A549 (cell line): ENCODE measurements around the gene WDR82. TPM values are rescaled to one million over a fixed set of nuclear protein-coding genes. Genes with fewer than 3 reads are reported as not detected.

ENCODE experiments used
- ATAC-seq, 2 experiments: fragments of 200-7000 bp in 1 of 2; fragments of >200 bp in 1 of 2; cut with Nextera tagmentation in 1 of 2; cut with Tn5 transposase in 1 of 2; 3 replicates each; pipeline versions ENCODE4 v1.8.0 to v1.9.1; 2018 to 2020; ENCODE audit warnings: mild to moderate bottlenecking in 1 of 2, moderate library complexity in 1 of 2
- CTCF ChIA-PET: fragments of 300-600 bp; sonication (Branson Sonifier 250); formaldehyde crosslinking; extraction: SDS; loops from one replicate; lab custom pipeline; 2021; ENCODE audit warnings: antibody characterized with exemption, inconsistent platforms; lab: Yijun Ruan, JAX
- POLR2A ChIA-PET: fragments of 350-600 bp; formaldehyde crosslinking; extraction: SDS; loops from one replicate; lab custom pipeline; 2021; ENCODE audit warnings: antibody characterized with exemption, inconsistent platforms; lab: Yijun Ruan, JAX
- DNase-seq, 2 experiments: peaks; one replicate each; pipeline versions ENCODE4 v3.0.0 to v3.0.0-alpha.2; 2011 to 2016; ENCODE audit warnings: low read depth in 1 of 2, low spot score in 1 of 2
- FAIRE-seq: peaks from 2 replicates; lab custom pipeline; 2011; peaks lifted over from hg19 to GRCh38; lab: Jason Lieb, UNC
- H3K27ac ChIP-seq, 2 experiments: fragments of >200 bp; sonication (Bioruptor Twin); formaldehyde crosslinking; 3 replicates each; pipeline ENCODE4 v1.5.1; 2016 to 2017
- H3K4me1 ChIP-seq: fragments of >200 bp; sonication (Bioruptor Twin); formaldehyde crosslinking; 3 replicates; pipeline ENCODE4 v1.6.1; 2016
- H3K4me2 ChIP-seq: fragments of >200 bp; sonication (Bioruptor Twin); formaldehyde crosslinking; 3 replicates; pipeline ENCODE4 v1.6.1; 2016
- H3K4me3 ChIP-seq: fragments of >200 bp; sonication (Bioruptor Twin); formaldehyde crosslinking; 3 replicates; pipeline ENCODE4 v1.5.1; 2016
- H3K9me3 ChIP-seq: fragments of >200 bp; sonication (Bioruptor Twin); formaldehyde crosslinking; 3 replicates; pipeline ENCODE4 v1.6.1; 2016
- BHLHE40 ChIP-seq: IDR thresholded peaks from 2 replicates; pipeline ENCODE4 v1.6.1; 2012; ENCODE audit warnings: low read depth, low read length, inconsistent platforms
- CHD2 ChIP-seq: fragments of 150-350 bp; IDR thresholded peaks from 2 replicates; pipeline ENCODE4 v1.6.1; 2014; ENCODE audit warnings: low read length; ENCODE audit not compliant: partially characterized antibody
- CHD4 ChIP-seq: fragments of 200-600 bp; sonication (generic); IDR thresholded peaks from 2 replicates; pipeline ENCODE4 v1.6.1; 2016; ENCODE audit warnings: antibody characterized with exemption, mild to moderate bottlenecking, borderline replicate concordance
- EHMT2 ChIP-seq: fragments of 200-600 bp; sonication (generic); IDR thresholded peaks from 2 replicates; pipeline ENCODE4 v1.6.1; 2016; ENCODE audit warnings: antibody characterized with exemption, low read depth, mild to moderate bottlenecking, moderate library complexity
- ESRRA ChIP-seq: fragments of 150-350 bp; IDR thresholded peaks from 2 replicates; pipeline ENCODE4 v1.6.1; 2014; ENCODE audit warnings: mild to moderate bottlenecking, low read length, borderline replicate concordance
- FOSL2 ChIP-seq, 2 experiments: fragments of 450-650 bp in 1 of 2; fragments of >200 bp in 1 of 2; sonication (Bioruptor Twin) in 1 of 2; formaldehyde crosslinking; IDR thresholded peaks; 2 replicates each; pipeline versions ENCODE4 v1.5.0 to v1.6.1; 2016 to 2020; ENCODE audit warnings: mild to moderate bottlenecking in 1 of 2, moderate library complexity in 1 of 2
- GATA3 ChIP-seq: IDR thresholded peaks from 2 replicates; pipeline ENCODE4 v1.6.1; 2012; ENCODE audit warnings: borderline replicate concordance
- HEYL ChIP-seq: fragments of 250-450 bp; sonication (Bioruptor Pico); IDR thresholded peaks from 2 replicates; pipeline ENCODE4 v1.8.0; 2021; ENCODE audit warnings: mild to moderate bottlenecking, moderate library complexity
- HOXB13 ChIP-seq: fragments of 250-450 bp; sonication (Bioruptor Pico); IDR thresholded peaks from 2 replicates; pipeline ENCODE4 v1.5.0; 2020; ENCODE audit warnings: low read depth, mild to moderate bottlenecking, moderate library complexity
- JUN ChIP-seq, 2 experiments: fragments of >200 bp; sonication (Bioruptor Twin); formaldehyde crosslinking; IDR thresholded peaks; 2 replicates in 1 of 2; 3 replicates in 1 of 2; pipeline ENCODE4 v1.6.1; 2016 to 2017
- JUNB ChIP-seq: fragments of >200 bp; sonication (Bioruptor Twin); formaldehyde crosslinking; IDR thresholded peaks from 2 replicates; pipeline ENCODE4 v1.6.1; 2016
- KDM1A ChIP-seq: fragments of 200-600 bp; sonication (generic); IDR thresholded peaks from 2 replicates; pipeline ENCODE4 v1.6.1; 2016; ENCODE audit warnings: low read depth, mild to moderate bottlenecking
- MAZ ChIP-seq: fragments of 150-350 bp; IDR thresholded peaks from 2 replicates; pipeline ENCODE4 v1.6.1; 2014; ENCODE audit warnings: antibody characterized with exemption, low read depth, low read length, borderline replicate concordance
- MYC ChIP-seq: IDR thresholded peaks from 2 replicates; pipeline ENCODE4 v1.6.1; 2012; ENCODE audit warnings: mild to moderate bottlenecking, inconsistent platforms, low read length, improper control_type of control experiment, borderline replicate concordance
- NFE2L2 ChIP-seq: fragments of 150-350 bp; conservative IDR thresholded peaks from 2 replicates; pipeline ENCODE4 v1.6.1; 2014; ENCODE audit warnings: low read length
- NPAS2 ChIP-seq: fragments of 250-450 bp; sonication (Bioruptor Pico); IDR thresholded peaks from 2 replicates; pipeline ENCODE4 v1.8.0; 2022; ENCODE audit warnings: mild to moderate bottlenecking, moderate library complexity, borderline replicate concordance
- NR3C1 ChIP-seq: fragments of >200 bp; sonication (Bioruptor Twin); formaldehyde crosslinking; IDR thresholded peaks from 3 replicates; pipeline ENCODE4 v1.6.1; 2017
- PHF8 ChIP-seq: fragments of 200-600 bp; sonication (generic); IDR thresholded peaks from 2 replicates; pipeline ENCODE4 v1.6.1; 2016; ENCODE audit warnings: low read depth, mild to moderate bottlenecking, antibody characterized with exemption, moderate library complexity, borderline replicate concordance
- POLR2A ChIP-seq: IDR thresholded peaks from 2 replicates; pipeline ENCODE4 v1.6.1; 2012; ENCODE audit warnings: mild to moderate bottlenecking, low read length
- RARB ChIP-seq: fragments of 250-450 bp; sonication (Bioruptor Pico); IDR thresholded peaks from 2 replicates; pipeline ENCODE4 v1.8.0; 2021; ENCODE audit warnings: mild to moderate bottlenecking, moderate library complexity
- WGBS: methylation state at CpG from one replicate; pipeline ENCODE4 v1.1.6; 2017; ENCODE audit errors: missing lambda C conversion rate; 5-methylcytosine and 5-hydroxymethylcytosine counted together
- polyA plus RNA-seq, 4 experiments: library from polyadenylated mRNA; depleted of rRNA in 3 of 4; stranded (reverse); fragments of >200 nt; fragmentation: RNase III in 1 of 4; extraction: RNeasy Plus Mini Kit Qiagen cat#74134 plus additional on column Dnase treatment in 1 of 4; gene quantifications; 2 replicates in 3 of 4; 3 replicates in 1 of 4; pipeline ENCODE4 v1.2.3, GENCODE V29; 2011 to 2017
- TF ChIP-seq, protein P1 (sequence below): fragments of >200 bp; sonication (Bioruptor Twin); formaldehyde crosslinking; IDR thresholded peaks from 3 replicates; pipeline ENCODE4 v1.6.1; 2016
- TF ChIP-seq, protein P2 (sequence below): fragments of 450-650 bp; IDR thresholded peaks from 2 replicates; pipeline ENCODE4 v1.6.1; 2014; ENCODE audit warnings: antibody characterized with exemption
- TF ChIP-seq, protein P3 (sequence below): IDR thresholded peaks from 2 replicates; pipeline ENCODE4 v1.6.1; 2012; ENCODE audit warnings: low read depth, borderline replicate concordance
- TF ChIP-seq, protein P4 (sequence below): fragments of >200 bp; sonication (Bioruptor Twin); formaldehyde crosslinking; IDR thresholded peaks from 2 replicates; pipeline ENCODE4 v1.6.1; 2016

WDR82 gene
- polyA plus RNA-seq, 2 of the 4 experiments (the other 2 are of a cell fraction) = 50.6 to 52.7 TPM

DNA sequence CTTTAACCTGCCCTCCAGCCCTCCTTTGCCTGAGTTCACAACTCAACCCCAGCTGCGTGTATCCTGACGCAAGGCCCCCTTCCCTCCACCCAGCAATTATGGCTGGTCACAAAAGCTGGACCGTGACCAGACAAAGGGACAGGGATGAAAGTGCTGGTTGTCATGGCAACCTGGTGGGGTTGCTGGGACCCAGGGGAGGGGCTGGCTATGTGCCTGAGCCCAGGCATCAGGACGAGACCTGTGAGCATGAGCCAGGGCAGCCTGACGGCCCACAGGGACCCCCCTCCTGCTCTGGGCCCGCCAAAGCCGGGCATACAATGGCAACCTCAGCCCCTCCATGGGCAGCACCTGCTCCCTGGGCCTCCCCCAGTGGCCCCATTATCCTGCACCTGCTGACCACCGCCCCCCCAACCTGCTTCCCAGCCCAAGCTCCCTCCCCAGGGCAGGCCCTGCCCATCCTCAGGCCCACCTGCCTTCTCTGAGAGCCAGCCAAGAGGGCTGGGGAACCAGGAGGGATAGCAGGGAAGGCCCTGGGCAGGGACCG is 33.2 kb upstream of the WDR82 start:
- FAIRE-seq = no peak
- no peak for TF ChIP-seq KDM1A
- no peak for TF ChIP-seq POLR2A
- TF ChIP-seq, protein P1, sequence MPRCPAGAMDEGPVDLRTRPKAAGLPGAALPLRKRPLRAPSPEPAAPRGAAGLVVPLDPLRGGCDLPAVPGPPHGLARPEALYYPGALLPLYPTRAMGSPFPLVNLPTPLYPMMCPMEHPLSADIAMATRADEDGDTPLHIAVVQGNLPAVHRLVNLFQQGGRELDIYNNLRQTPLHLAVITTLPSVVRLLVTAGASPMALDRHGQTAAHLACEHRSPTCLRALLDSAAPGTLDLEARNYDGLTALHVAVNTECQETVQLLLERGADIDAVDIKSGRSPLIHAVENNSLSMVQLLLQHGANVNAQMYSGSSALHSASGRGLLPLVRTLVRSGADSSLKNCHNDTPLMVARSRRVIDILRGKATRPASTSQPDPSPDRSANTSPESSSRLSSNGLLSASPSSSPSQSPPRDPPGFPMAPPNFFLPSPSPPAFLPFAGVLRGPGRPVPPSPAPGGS = no peak
- TF ChIP-seq EHMT2 = no peak
- no peak for TF ChIP-seq HOXB13 (CRISPR knock-in tag)
- TF ChIP-seq, all 56 proteins: peak for 0

DNA sequence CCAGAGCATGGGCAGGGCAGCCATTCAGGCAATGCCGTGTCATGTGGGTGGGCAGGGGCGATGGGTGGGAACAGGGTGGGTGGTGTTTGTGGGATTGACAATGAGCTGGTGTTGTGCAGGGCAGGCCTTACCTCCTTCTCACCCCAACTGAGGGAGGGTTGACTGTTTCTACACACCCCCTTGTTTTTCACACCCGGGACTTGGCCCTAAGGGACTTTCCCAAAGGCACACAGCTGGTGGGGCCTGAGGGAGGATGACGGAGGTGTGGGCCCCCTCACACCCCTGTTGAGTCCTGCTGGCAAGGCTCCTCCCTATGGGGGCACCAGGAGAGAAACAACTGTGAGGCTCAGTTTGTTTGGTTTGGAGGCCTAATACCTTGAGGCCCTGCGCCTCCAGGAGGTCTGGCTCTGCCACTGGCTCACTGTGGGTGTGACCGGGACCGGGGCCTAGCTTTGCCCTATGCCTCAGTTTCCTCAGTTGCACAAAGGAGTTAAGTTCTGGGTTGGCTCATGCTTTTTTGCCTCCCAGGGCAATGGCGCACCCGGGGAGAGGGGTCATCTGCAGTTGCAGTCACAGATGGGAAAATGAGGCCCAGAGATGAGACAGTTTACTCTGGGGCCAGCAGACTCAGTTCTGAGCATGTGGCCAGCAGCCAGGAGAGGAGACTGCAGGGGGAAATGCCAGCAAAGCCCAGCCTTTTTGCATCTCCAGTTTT is 32.6 kb upstream of the WDR82 start:
- CTCF ChIA-PET = interaction anchor here (0.6 to 2.2 kb wide), 4 partner anchors 19 to 99 kb away, joined by 3 to 9 read pairs (median 6); no protein-coding TSS in a partner anchor
- 83% methylated on average over 6 of the region's 9 CpGs for WGBS
- H3K27ac ChIP-seq = peak overlapping the region in 1 of 2 experiments; percentile 26; a peak in 1 of 6 replicates
- no peak overlapping the region for H3K4me3 ChIP-seq
- no peak for TF ChIP-seq GATA3
- no peak for TF ChIP-seq NR3C1
- TF ChIP-seq CHD4 = no peak
- TF ChIP-seq MAZ = no peak
- TF ChIP-seq CHD2 = no peak
- TF ChIP-seq JUNB = no peak
- no peaks in the 10 kb centered on the region for H3K9me3 ChIP-seq
- FAIRE-seq (no peak), DNase-seq (no peak), ATAC-seq (no peak)
- POLR2A ChIA-PET = no interaction called here
- H3K4me2 ChIP-seq = no peak overlapping the region
- peaks cover 16% of the 10 kb centered on the region for H3K4me1 ChIP-seq

More for the DNA sequence above, 33.2 kb upstream of the WDR82 start:
- POLR2A ChIA-PET = no interaction called here
- peaks cover 16% of the 10 kb centered on the region for H3K4me1 ChIP-seq
- ATAC-seq = no peak
- CTCF ChIA-PET = interaction anchor here (0.6 to 2.2 kb wide), 2 partner anchors 28 to 99 kb away, joined by 3 to 9 read pairs; no protein-coding TSS in a partner anchor
- no peak overlapping the region for H3K4me3 ChIP-seq
- no peaks in the 10 kb centered on the region for H3K9me3 ChIP-seq
- no peak for DNase-seq
- H3K4me2 ChIP-seq = no peak overlapping the region
- no peak overlapping the region; a peak in 2 of 6 replicates for H3K27ac ChIP-seq
- WGBS = 81% methylated on average over 2 of the region's 9 CpGs

DNA sequence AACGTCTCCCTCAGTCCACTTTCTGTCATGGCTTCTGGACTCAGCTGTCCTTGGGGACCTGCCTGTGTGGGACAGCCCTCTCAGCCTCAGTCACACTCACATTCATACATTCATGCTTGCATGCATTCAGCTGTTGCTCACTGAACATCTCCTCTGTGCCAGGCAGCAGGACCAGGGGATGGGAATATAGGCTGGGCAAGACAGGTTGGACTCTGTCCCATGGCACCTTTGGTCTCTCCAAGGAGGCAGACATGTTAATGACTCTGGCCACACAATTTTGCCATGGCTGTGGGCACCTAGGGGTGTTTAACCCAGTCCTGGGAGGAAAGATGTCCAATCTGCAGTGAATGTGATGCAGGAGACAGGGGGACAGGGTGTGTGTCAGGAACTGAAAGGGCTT is 29.9 kb upstream of the WDR82 start:
- TF ChIP-seq MYC = no peak
- TF ChIP-seq NPAS2 = no peak
- TF ChIP-seq, protein P2, sequence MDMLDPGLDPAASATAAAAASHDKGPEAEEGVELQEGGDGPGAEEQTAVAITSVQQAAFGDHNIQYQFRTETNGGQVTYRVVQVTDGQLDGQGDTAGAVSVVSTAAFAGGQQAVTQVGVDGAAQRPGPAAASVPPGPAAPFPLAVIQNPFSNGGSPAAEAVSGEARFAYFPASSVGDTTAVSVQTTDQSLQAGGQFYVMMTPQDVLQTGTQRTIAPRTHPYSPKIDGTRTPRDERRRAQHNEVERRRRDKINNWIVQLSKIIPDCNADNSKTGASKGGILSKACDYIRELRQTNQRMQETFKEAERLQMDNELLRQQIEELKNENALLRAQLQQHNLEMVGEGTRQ = no peak
- no peak for TF ChIP-seq ESRRA
- no peak for TF ChIP-seq RARB (CRISPR knock-in tag)
- no peak for TF ChIP-seq HEYL (CRISPR knock-in tag)
- no peak for TF ChIP-seq JUNB
- TF ChIP-seq, protein P3, sequence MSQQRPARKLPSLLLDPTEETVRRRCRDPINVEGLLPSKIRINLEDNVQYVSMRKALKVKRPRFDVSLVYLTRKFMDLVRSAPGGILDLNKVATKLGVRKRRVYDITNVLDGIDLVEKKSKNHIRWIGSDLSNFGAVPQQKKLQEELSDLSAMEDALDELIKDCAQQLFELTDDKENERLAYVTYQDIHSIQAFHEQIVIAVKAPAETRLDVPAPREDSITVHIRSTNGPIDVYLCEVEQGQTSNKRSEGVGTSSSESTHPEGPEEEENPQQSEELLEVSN = no peak
- no peak for TF ChIP-seq BHLHE40
- TF ChIP-seq, protein P4, sequence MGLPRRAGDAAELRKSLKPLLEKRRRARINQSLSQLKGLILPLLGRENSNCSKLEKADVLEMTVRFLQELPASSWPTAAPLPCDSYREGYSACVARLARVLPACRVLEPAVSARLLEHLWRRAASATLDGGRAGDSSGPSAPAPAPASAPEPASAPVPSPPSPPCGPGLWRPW = no peak
- TF ChIP-seq PHF8 = no peak
- no peak for TF ChIP-seq FOSL2 (IDR thresholded peaks at IDR 0.05)
- TF ChIP-seq FOSL2 (CRISPR knock-in tag; IDR thresholded peaks at IDR 0.05) = no peak
- TF ChIP-seq EHMT2 = no peak
- no peak for TF ChIP-seq NR3C1
- no peak for TF ChIP-seq JUN (IDR thresholded peaks at IDR 0.05)
- no peak for TF ChIP-seq NFE2L2
- CTCF ChIA-PET = interaction anchor here (1.1 to 1.8 kb wide), 3 partner anchors 17 to 139 kb away, joined by 3 to 7 read pairs (median 4); no protein-coding TSS in a partner anchor
- H3K4me1 ChIP-seq = peaks cover 3% of the 10 kb centered on the region
- H3K4me2 ChIP-seq = no peak overlapping the region
- H3K4me3 ChIP-seq = no peak overlapping the region
- no CpG with 5 or more reads among the region's 1 CpG for WGBS
- FAIRE-seq (no peak), DNase-seq (no peak), ATAC-seq (no peak)
- H3K27ac ChIP-seq = no peak overlapping the region
- no peaks in the 10 kb centered on the region for H3K9me3 ChIP-seq
- POLR2A ChIA-PET = no interaction called here
